SU-DHL-6 (cell line): Measurements from ENCODE around the gene KIF17.

Experiments
- H2AFZ ChIP-seq: fragments of 200-600 bp; sonication (generic); 2 replicates; pipeline ENCODE4 v1.6.1; 2014; ENCODE audit warnings: low read depth, mild to moderate bottlenecking, moderate library complexity, mixed read lengths, antibody characterized with exemption, low read length; ENCODE audit not compliant: severe bottlenecking
- H3F3A ChIP-seq: fragments of 200-600 bp; shearing (Covaris generic); 2 replicates; pipeline ENCODE4 v1.6.0; 2016; ENCODE audit warnings: antibody characterized with exemption, mild to moderate bottlenecking; ENCODE audit not compliant: insufficient read depth
- H3K27ac ChIP-seq: fragments of 200-600 bp; sonication (generic); 2 replicates; pipeline ENCODE4 v1.5.1; 2016; ENCODE audit warnings: low read depth, mild to moderate bottlenecking, low read length, moderate library complexity, mixed read lengths
- H3K27me3 ChIP-seq: fragments of 200-600 bp; sonication (generic), shearing (Covaris generic); 2 replicates; pipeline ENCODE4 v1.6.0; 2014; ENCODE audit warnings: mild to moderate bottlenecking, low read length
- H3K36me3 ChIP-seq: fragments of 200-600 bp; sonication (generic); 2 replicates; pipeline ENCODE4 v1.6.1; 2014; ENCODE audit warnings: mild to moderate bottlenecking, low read length, mixed read lengths
- H3K4me2 ChIP-seq: fragments of 300-600, 200-600 bp; shearing (Covaris generic), sonication (generic); 2 replicates; pipeline ENCODE4 v1.6.0; 2014; ENCODE audit warnings: low read length, low read depth, mild to moderate bottlenecking; ENCODE audit not compliant: poor library complexity, severe bottlenecking
- H3K4me3 ChIP-seq: fragments of 200-600 bp; sonication (generic); 2 replicates; pipeline ENCODE4 v1.5.1; 2014; ENCODE audit warnings: antibody characterized with exemption, low read length, mild to moderate bottlenecking, mixed read lengths; ENCODE audit not compliant: insufficient read depth, poor library complexity, severe bottlenecking
- H3K79me2 ChIP-seq: fragments of 200-600 bp; sonication (generic); 2 replicates; pipeline ENCODE4 v1.6.1; 2014; ENCODE audit warnings: mild to moderate bottlenecking, low read length, moderate library complexity; ENCODE audit not compliant: insufficient read depth
- H3K9ac ChIP-seq: fragments of 200-600 bp; sonication (generic); 2 replicates; pipeline ENCODE4 v1.7.0; 2014; ENCODE audit warnings: mild to moderate bottlenecking, low read length
- H3K9me2 ChIP-seq: fragments of 200-600 bp; sonication (generic); replicated peaks from 2 replicates; pipeline ENCODE4 v1.6.1; 2014; ENCODE audit warnings: low read length; ENCODE audit not compliant: insufficient read depth
- H3K9me3 ChIP-seq: fragments of 200-600 bp; sonication (generic); 2 replicates; pipeline ENCODE4 v1.6.1; 2014; ENCODE audit warnings: low read length, mixed read lengths; ENCODE audit not compliant: insufficient read depth
- H4K20me1 ChIP-seq: fragments of 200-600 bp; sonication (generic); 2 replicates; pipeline ENCODE4 v1.6.1; 2014; ENCODE audit warnings: low read depth, mild to moderate bottlenecking, antibody characterized with exemption, low read length, moderate library complexity, mixed read lengths
- CTCF ChIP-seq: fragments of 200-600 bp; sonication (generic); IDR thresholded peaks from one replicate; pipeline ENCODE4 v1.5.1; 2017; ENCODE audit warnings: antibody characterized with exemption, mild to moderate bottlenecking, low read length, moderate library complexity; ENCODE audit not compliant: insufficient read depth, poor library complexity, severe bottlenecking
- EZH2phosphoT487 ChIP-seq: fragments of 200-600 bp; sonication (generic), shearing (Covaris generic); conservative IDR thresholded peaks from 2 replicates; pipeline ENCODE4 v1.6.1; 2018; ENCODE audit warnings: mild to moderate bottlenecking, antibody characterized with exemption, low read length, moderate library complexity, mixed read lengths

The KIF17 gene

GRCh38 chr1:20708891-20709290 lies 8.9 kb downstream of the KIF17 start:
- TF ChIP-seq EZH2phosphoT487 (no peak), CTCF (no peak)
- Histone ChIP-seq H3K4me2 (no peak overlapping the region), H3K9me2 (no peaks in the 10 kb centered on the region), H3K36me3 (no peaks in the 10 kb centered on the region), H3K79me2 (no peaks in the 10 kb centered on the region), H3K9me3 (no peaks in the 10 kb centered on the region), H3F3A (no peaks in the 10 kb centered on the region), H3K27me3 (no peaks in the 10 kb centered on the region), H3K27ac (no peak overlapping the region), H3K9ac (no peak overlapping the region), H2AFZ (no peak overlapping the region), H3K4me3 (no peak overlapping the region), H4K20me1 (no peaks in the 10 kb centered on the region)

- Histone ChIP-seq H3K9me3 (no peaks in the 10 kb centered on the region), H2AFZ (no peak overlapping the region), H3K4me3 (no peak overlapping the region), H3K4me2 (no peak overlapping the region), H4K20me1 (no peaks in the 10 kb centered on the region), H3K27ac (no peak overlapping the region), H3K9ac (no peak overlapping the region), H3K79me2 (no peaks in the 10 kb centered on the region), H3K36me3 (no peaks in the 10 kb centered on the region), H3K27me3 (no peaks in the 10 kb centered on the region), H3K9me2 (no peaks in the 10 kb centered on the region), H3F3A (no peaks in the 10 kb centered on the region)
- TF ChIP-seq EZH2phosphoT487 (no peak), CTCF (no peak)
Observed at GRCh38 chr1:20708057-20708456, 9.8 kb downstream of the KIF17 start.

- Histone ChIP-seq H3F3A (no peaks in the 10 kb centered on the region), H3K27me3 (no peaks in the 10 kb centered on the region), H3K9ac (no peak overlapping the region), H3K9me3 (no peaks in the 10 kb centered on the region), H3K27ac (no peak overlapping the region), H3K36me3 (no peaks in the 10 kb centered on the region), H3K79me2 (no peaks in the 10 kb centered on the region), H3K4me2 (no peak overlapping the region), H4K20me1 (no peaks in the 10 kb centered on the region), H2AFZ (no peak overlapping the region), H3K9me2 (no peaks in the 10 kb centered on the region), H3K4me3 (no peak overlapping the region)
- no peak for TF ChIP-seq EZH2phosphoT487
Observed at GRCh38 chr1:20706841-20707240, 11.0 kb downstream of the KIF17 start.

GRCh38 chr1:20705203-20705755 lies 12.5 kb downstream of the KIF17 start:
- no peaks in the 10 kb centered on the region for H3F3A ChIP-seq
- H3K9ac ChIP-seq, result no peak overlapping the region
- no peak overlapping the region for H3K4me2 ChIP-seq
- H2AFZ ChIP-seq, result no peak overlapping the region
- H3K36me3 ChIP-seq, result no peaks in the 10 kb centered on the region
- no peaks in the 10 kb centered on the region for H3K9me2 ChIP-seq
- H3K4me3 ChIP-seq, result no peak overlapping the region
- H3K27ac ChIP-seq, result no peak overlapping the region
- TF ChIP-seq EZH2phosphoT487 (no peak), CTCF (no peak)
- no peaks in the 10 kb centered on the region for H4K20me1 ChIP-seq
- H3K9me3 ChIP-seq, result no peaks in the 10 kb centered on the region
- no peaks in the 10 kb centered on the region for H3K79me2 ChIP-seq
- H3K27me3 ChIP-seq, result no peaks in the 10 kb centered on the region
